Measurements from ENCODE around the gene RYR2. TPM values are rescaled to one million over a fixed set of nuclear protein-coding genes. Genes with fewer than 3 reads are reported as not detected.

RYR2 gene
- total RNA-seq, 6 experiments from 2014 or later, result 0.02 to 0.43 (median 0.16) TPM

DNA sequence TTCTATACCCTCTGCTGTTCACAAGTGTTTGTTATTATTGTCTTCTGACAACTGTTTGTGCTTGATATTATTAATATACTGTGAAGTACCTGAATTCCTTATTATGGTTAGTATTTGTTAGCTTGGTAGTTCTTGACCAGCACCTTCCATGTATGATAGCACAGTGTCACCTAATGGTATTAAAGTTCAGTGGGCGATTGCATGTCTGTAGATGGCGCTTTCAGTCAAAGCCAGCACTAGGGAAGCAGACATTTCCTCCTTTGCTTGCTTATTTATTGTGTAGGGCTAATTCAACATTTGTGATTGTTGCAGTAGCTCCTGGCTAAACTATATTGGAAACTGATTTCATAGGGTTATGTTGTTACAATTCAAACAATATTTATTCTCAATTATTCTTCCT is 630.8 kb downstream of the RYR2 start:
- TF ChIP-seq POLR2A (IDR thresholded peaks at IDR 0.05) (no peak), CTCF (IDR thresholded peaks at IDR 0.05) (peak in 3 of 4 donors; percentile 26 to 31 (median 30))
- WGBS (ENCODE audit: insufficient coverage, low coverage, low lambda C conversion rate, missing lambda C conversion rate), result 28% methylated on average over 2 of the region's 2 CpGs
- intact Hi-C loops (cut with DNase I), result no loop called here
- no peaks in the 10 kb centered on the region for H3K9me3 ChIP-seq
- H3K4me3 ChIP-seq, result no peak overlapping the region
- no peaks in the 10 kb centered on the region for H3K27me3 ChIP-seq
- H3K27ac ChIP-seq, result no peak overlapping the region
- DNase-seq, result no peak
- ATAC-seq, result peak; percentile 44 to 81 (median 60)
- no peaks in the 10 kb centered on the region for H3K36me3 ChIP-seq
- no peaks in the 10 kb centered on the region for H3K4me1 ChIP-seq

DNA sequence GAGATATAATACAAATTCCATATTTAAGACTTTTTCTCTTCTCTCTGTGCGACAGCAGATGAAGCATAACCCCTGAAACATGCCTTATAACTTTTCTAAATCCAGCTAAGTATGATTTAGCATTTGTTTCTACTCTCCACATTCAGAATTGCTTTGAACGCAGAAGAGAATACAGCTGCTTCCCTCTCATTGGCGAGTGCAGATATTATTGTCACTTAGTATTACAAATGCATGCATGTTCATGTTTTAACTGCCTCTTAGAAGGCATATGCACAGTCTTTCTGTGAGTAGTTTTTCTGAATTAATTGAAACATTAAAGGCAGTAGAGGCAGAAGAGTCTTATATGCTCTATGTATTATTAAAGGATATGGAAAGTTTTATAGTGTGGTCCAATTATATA is 631.6 kb downstream of the RYR2 start:
- Histone ChIP-seq H3K4me3 (no peak overlapping the region), H3K36me3 (no peaks in the 10 kb centered on the region), H3K9me3 (no peaks in the 10 kb centered on the region), H3K27ac (no peak overlapping the region), H3K4me1 (no peaks in the 10 kb centered on the region), H3K27me3 (no peaks in the 10 kb centered on the region)
- 81% methylated on average over 3 of the region's 3 CpGs for WGBS (ENCODE audit: insufficient coverage, low coverage, low lambda C conversion rate, missing lambda C conversion rate)
- DNase-seq (no peak), ATAC-seq (no peak)
- intact Hi-C loops (cut with DNase I), result no loop called here
- TF ChIP-seq POLR2A (IDR thresholded peaks at IDR 0.05) (no peak), CTCF (IDR thresholded peaks at IDR 0.05) (no peak)

DNA sequence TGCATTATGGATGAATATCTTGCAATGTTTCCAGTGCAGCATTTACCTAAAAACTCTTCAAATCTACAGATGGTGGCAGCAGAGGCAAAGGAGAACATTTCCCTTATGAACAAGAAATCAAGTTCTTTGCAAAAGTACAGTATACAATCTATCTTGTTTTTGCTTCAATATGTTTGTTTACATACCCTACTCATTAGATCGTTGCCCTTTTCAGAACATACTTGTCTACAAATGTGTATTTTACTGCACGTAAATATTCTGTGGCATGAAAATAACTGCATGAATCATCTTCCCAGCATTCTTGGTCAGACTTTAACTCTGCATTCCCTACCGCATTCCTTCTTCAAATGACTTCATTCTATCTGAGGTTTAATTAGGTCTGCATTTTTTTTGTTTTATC is 636.0 kb downstream of the RYR2 start:
- Histone ChIP-seq H3K27ac (no peak overlapping the region), H3K4me3 (no peak overlapping the region), H3K9me3 (no peaks in the 10 kb centered on the region), H3K36me3 (no peaks in the 10 kb centered on the region), H3K27me3 (no peaks in the 10 kb centered on the region), H3K4me1 (no peaks in the 10 kb centered on the region)
- DNase-seq (no peak), ATAC-seq (peak; percentile 76 to 89 (median 78))
- TF ChIP-seq CTCF (IDR thresholded peaks at IDR 0.05) (peak; percentile 51 to 68 (median 61)), POLR2A (IDR thresholded peaks at IDR 0.05) (no peak)
- intact Hi-C loops (cut with DNase I), result no loop called here
- WGBS (ENCODE audit: insufficient coverage, low coverage, low lambda C conversion rate, missing lambda C conversion rate), result 24% methylated on average over 3 of the region's 3 CpGs

DNA sequence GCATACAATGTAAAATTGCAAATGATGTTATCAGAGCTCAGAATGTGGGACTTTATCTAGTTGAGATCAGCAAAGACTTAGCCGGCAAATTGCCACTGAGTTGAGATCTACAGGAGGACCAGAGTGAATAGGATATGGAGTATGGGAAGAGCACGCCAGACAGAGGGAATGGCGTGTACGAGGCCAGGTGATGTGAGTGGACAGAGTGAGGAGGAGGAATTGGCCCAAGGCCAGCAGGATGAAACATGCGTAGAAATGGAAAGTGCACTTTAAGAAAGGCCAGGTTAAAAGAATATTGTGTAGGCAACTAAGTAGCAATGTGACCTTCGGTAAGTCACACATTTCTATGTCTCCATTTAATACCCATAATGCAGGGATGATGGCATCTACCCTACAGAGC is 637.7 kb downstream of the RYR2 start:
- intact Hi-C loops (cut with DNase I), result loop anchor here (5.0 to 10.0 kb wide), 2 partner anchors 118 to 125 kb away; no protein-coding TSS in a partner anchor
- Histone ChIP-seq H3K4me1 (no peaks in the 10 kb centered on the region), H3K36me3 (no peaks in the 10 kb centered on the region), H3K27me3 (no peaks in the 10 kb centered on the region), H3K4me3 (no peak overlapping the region), H3K9me3 (no peaks in the 10 kb centered on the region), H3K27ac (no peak overlapping the region)
- 76% methylated on average over 6 of the region's 6 CpGs for WGBS (ENCODE audit: insufficient coverage, low coverage, low lambda C conversion rate, missing lambda C conversion rate)
- no peak for DNase-seq
- ATAC-seq, result no peak
- no peak for TF ChIP-seq POLR2A (IDR thresholded peaks at IDR 0.05)
- no peak for TF ChIP-seq CTCF (IDR thresholded peaks at IDR 0.05)

DNA sequence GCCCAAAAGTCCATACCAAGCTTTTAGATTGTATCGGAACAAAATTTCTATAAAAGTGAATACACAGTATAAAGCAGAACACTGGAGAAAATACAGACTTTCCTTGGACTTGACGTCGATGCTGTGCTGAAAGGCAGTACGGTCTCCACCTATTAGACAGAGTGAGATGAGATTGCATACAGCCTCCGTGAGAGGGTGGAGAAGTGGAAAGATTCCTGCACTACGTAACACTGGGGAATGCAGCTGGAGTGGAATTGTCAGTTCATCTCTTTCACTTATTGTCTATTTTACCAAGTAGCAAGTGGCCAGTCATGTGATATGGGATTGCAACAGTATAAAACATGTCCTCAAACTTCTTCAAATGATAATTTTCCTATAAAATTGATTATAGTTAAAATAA is 639.2 kb downstream of the RYR2 start:
- DNase-seq, result no peak
- no peak for ATAC-seq
- TF ChIP-seq POLR2A (IDR thresholded peaks at IDR 0.05), result no peak
- TF ChIP-seq CTCF (IDR thresholded peaks at IDR 0.05), result no peak
- no peaks in the 10 kb centered on the region for H3K9me3 ChIP-seq
- no peak overlapping the region for H3K27ac ChIP-seq
- no peaks in the 10 kb centered on the region for H3K27me3 ChIP-seq
- intact Hi-C loops (cut with DNase I), result loop anchor here (5.0 to 10.0 kb wide), 2 partner anchors 116 to 124 kb away; no protein-coding TSS in a partner anchor
- no peaks in the 10 kb centered on the region for H3K4me1 ChIP-seq
- H3K4me3 ChIP-seq, result no peak overlapping the region
- 88% methylated on average over 6 of the region's 6 CpGs for WGBS (ENCODE audit: insufficient coverage, low coverage, low lambda C conversion rate, missing lambda C conversion rate)
- H3K36me3 ChIP-seq, result no peaks in the 10 kb centered on the region
